GM12872 (cell line): ENCODE measurements around the gene BOD1L1.
A peak's percentile ranks its signal among the peaks of the same experiment; 100 is the strongest.

ENCODE experiments used
- CTCF ChIP-seq: IDR thresholded peaks from 3 replicates; pipeline ENCODE4 v1.5.1; 2011; ENCODE audit warnings: low read depth, mild to moderate bottlenecking, low read length, moderate library complexity; ENCODE audit not compliant: insufficient read depth

Gene BOD1L1

GRCh38 chr4:13553081-13553480, 74.4 kb downstream of the BOD1L1 start:
- TF ChIP-seq CTCF: no peak

DNA sequence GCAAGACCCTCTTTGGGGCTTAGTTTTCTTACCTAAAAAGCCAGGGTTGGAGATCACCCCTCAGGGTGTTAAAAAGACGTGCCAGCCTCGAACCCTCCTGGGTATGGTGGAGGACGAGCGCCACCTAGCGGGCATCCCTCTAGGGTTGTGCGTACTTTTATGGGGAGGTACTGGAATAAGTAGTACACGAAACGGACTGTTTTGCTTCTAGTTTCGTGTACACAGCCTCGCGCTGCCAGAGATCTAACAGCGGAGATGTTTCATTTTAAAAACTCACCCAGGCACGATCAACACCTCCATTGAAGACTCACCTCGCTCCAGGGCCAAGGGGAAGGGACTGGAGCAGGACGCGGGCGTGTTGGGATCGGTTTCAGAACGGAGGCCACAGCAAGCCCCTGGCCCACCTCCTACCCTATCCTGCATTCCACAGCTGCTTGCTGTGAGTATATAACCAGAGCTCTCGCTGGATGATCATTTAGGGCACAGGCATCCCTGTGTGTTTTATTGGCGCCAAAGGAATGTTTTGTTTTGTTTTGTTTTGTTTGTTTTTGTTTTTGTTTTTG, 78.5 kb downstream of the BOD1L1 start:
- TF ChIP-seq CTCF: peak; percentile 82

DNA sequence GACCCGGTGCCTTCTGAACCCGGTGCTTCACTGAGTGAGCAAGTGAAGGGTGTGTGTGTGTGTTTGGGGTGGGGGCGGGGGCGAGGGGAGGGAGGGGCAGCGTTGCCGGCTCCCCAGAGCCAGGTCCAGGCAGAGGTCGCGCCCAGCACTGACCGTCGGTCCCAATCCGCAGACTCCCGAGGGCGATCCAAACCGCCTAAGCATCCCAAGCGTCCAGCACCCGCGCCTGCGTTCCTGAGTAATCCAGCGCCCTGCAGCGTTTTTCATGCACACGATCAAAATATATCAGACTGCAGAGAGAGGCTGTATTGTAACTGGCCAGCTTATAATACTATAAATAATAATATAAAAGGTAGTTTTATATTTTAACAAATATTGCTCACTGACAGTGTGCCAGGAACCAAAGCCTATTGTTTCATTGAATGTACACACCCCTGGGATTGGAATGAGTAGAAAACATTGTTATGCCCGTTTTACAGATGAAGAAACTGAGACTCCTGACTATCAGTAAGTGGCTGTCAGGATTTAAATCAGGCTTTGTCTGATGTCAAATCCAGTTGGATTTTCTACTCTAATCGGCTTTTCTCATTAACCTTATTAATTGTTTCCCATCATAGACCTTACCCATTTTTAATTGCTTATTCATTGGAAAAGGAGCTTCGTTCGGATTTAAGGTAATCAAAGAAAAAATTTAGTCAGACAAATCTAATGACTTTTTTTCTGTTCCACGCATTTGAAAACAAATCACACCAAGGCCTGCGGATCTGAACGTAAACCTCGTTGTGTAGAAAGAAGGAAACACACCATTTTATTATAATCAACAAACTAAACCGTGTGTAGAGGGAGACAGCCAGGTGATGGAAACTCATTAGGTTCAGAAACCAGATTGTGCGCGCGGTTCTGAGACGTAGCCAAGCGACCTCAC, 79.2 kb downstream of the BOD1L1 start:
- no peak for TF ChIP-seq CTCF

GRCh38 chr4:13547485-13548041, 80.0 kb downstream of the BOD1L1 start:
- TF ChIP-seq CTCF: no peak

DNA sequence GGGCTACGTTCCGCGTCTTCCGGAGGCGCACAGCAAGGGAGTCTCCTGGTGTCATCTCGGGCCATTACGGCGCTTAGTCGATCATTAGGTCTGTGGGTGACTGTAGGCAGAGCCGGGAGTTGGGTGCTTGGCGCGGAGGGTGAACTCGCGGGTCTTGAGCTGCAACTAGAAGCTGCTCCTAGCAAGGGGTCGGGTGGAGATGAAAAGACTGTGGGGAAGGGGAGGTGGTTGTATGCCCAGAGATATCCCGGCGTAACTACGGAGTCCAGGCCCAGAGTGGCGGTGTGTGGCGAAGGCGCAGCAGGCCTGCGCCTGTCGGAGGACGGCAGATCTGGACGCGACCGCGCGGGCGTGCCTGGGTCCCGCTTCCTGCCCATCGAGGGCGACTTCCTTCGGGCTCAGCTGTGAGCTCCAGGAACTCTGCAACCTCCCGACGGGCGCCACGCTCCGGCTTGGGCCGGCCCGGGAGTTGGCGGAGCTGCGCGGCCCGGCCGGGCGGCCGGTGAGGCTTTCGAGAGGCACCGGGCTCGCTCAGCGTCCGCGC, 80.5 kb downstream of the BOD1L1 start:
- no peak for TF ChIP-seq CTCF

- TF ChIP-seq CTCF: no peak
These were observed 81.2 kb downstream of the BOD1L1 start for GRCh38 chr4:13546142-13546940.
